Stomach (tissue), 9 donors: ENCODE results near the gene ABCA7. TPM values are rescaled to one million over a fixed set of nuclear protein-coding genes. Genes with fewer than 3 reads are reported as not detected.

Experiments used
- DNase-seq, 2 donors: peaks; one replicate each; pipeline versions ENCODE4 v3.0.0 to v3.0.0-alpha.2; 2013 to 2019
- H3K27ac ChIP-seq, 5 donors: fragments of 200-600 bp in 4 of 5; sonication (generic) in 4 of 5; one replicate each; pipeline ENCODE4 v1.5.1; 2013 to 2019; ENCODE audit warnings: mild to moderate bottlenecking in 1 of 5, moderate library complexity in 1 of 5
- H3K27me3 ChIP-seq, 3 donors: fragments of 200-600 bp; sonication (generic); one replicate each; pipeline ENCODE4 v1.5.1; 2017 to 2019; ENCODE audit warnings: mixed run types in 1 of 3
- H3K36me3 ChIP-seq, 4 donors: fragments of 200-600 bp; sonication (generic); 1 replicate in 3 of 4; 2 replicates in 1 of 4; pipeline ENCODE4 v1.5.1; 2016 to 2019
- H3K4me1 ChIP-seq, 4 donors: fragments of 200-600 bp; sonication (generic); one replicate each; pipeline ENCODE4 v1.5.1; 2016 to 2019
- H3K4me3 ChIP-seq, 4 donors: fragments of 200-600 bp; sonication (generic) in 3 of 4; one replicate each; pipeline ENCODE4 v1.5.1; 2016 to 2019; ENCODE audit warnings: mild to moderate bottlenecking in 1 of 4
- H3K9me3 ChIP-seq, 4 donors: fragments of 200-600 bp; sonication (generic); one replicate each; pipeline ENCODE4 v1.5.1; 2016 to 2019
- EP300 ChIP-seq: sonication (generic); formaldehyde crosslinking; IDR thresholded peaks from one replicate; pipeline ENCODE4 v1.6.1; 2017; ENCODE audit warnings: antibody characterized with exemption
- POLR2A ChIP-seq, 4 donors: fragments of 450-650 bp; IDR thresholded peaks; one replicate each; pipeline ENCODE4 v1.6.1; 2016; ENCODE audit warnings: antibody characterized with exemption in 4 of 4, control low read depth in 2 of 4, mild to moderate bottlenecking in 1 of 4, moderate library complexity in 1 of 4
- POLR2AphosphoS5 ChIP-seq, 3 donors: sonication (generic); formaldehyde crosslinking; IDR thresholded peaks; one replicate each; pipeline ENCODE4 v1.6.1; 2016; ENCODE audit warnings: antibody characterized with exemption in 3 of 3
- WGBS, 5 donors: extraction: QIAGEN DNeasy Blood & Tissue Kit in 3 of 5; methylation state at CpG; one replicate each; pipeline versions ENCODE4 v1.1.5 to v1.1.7; 2013 to 2018; 5-methylcytosine and 5-hydroxymethylcytosine counted together
- intact Hi-C: fragments of 100-400 bp; cut with DNase I; formaldehyde crosslinking; loops from one replicate; pipeline ENCODE4 v1.15.1; 2023; ENCODE audit warnings: low total_unique reads
- polyA plus RNA-seq, 3 donors: library from polyadenylated mRNA; stranded (reverse); fragments of 200-250 nt; gene quantifications; one replicate each; pipeline ENCODE4 v1.2.3, GENCODE V29; 2013
- total RNA-seq, 5 donors: library from RNA; depleted of rRNA; stranded (reverse); fragments of >200 nt; gene quantifications; one replicate each; pipeline versions ENCODE4 v1.1.0 to v1.2.3, GENCODE V29; 2014 to 2016
- TF ChIP-seq, protein P1 (sequence below), 7 experiments: fragments of 450-650 bp in 4 of 7; fragments of 200-600 bp in 3 of 7; sonication (generic) in 3 of 7; IDR thresholded peaks; one replicate each; pipeline ENCODE4 v1.5.1; 2016 to 2019; ENCODE audit warnings: antibody characterized with exemption in 7 of 7, control low read depth in 2 of 7, mild to moderate bottlenecking in 1 of 7
- donor health status: healthy with polysubstance abuse.
- donor health status: Bipolar disorder and iron deficiency.
- donor health status: healthy.

Gene ABCA7
- total and polyA plus RNA-seq, 8 donors = 5.1 to 144 (median 34.7) TPM

DNA sequence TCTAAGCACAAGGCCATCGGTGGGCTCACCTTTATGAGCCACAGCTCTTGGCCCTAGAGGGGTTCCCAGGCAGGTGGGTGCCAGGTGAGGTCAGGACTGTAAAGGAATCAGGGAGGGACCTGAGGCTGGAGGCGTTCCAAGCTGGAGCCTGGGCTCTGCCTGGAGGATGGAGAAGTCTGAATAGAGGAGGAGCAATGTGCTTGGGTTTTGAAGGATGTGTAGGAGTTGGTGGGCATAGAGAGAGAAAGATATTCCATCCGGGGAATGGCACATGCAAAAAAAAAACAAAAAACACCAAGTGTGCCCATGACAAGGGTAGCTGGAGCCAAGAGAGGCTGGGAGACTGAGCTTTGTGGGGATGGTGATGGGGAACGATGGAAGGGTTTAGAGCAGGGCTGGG, 37.3 kb upstream of the ABCA7 start:
- Histone ChIP-seq H3K27me3 (peaks cover 19 to 71% (median 57%) of the 10 kb centered on the region in 3 donors), H3K36me3 (no peaks in the 10 kb centered on the region), H3K4me3 (no peak overlapping the region), H3K27ac (no peak overlapping the region), H3K4me1 (peaks cover 9 to 21% (median 19%) of the 10 kb centered on the region in 4 donors), H3K9me3 (no peaks in the 10 kb centered on the region)
- intact Hi-C loops = no loop called here
- DNase-seq = no peak
- WGBS, 5 donors = 65 to 81% (median 71%) methylated on average over 4 of the region's 4 CpGs
- TF ChIP-seq POLR2AphosphoS5 (IDR thresholded peaks at IDR 0.05) (no peak), EP300 (no peak), POLR2A (IDR thresholded peaks at IDR 0.05) (no peak)
- TF ChIP-seq, protein P1, sequence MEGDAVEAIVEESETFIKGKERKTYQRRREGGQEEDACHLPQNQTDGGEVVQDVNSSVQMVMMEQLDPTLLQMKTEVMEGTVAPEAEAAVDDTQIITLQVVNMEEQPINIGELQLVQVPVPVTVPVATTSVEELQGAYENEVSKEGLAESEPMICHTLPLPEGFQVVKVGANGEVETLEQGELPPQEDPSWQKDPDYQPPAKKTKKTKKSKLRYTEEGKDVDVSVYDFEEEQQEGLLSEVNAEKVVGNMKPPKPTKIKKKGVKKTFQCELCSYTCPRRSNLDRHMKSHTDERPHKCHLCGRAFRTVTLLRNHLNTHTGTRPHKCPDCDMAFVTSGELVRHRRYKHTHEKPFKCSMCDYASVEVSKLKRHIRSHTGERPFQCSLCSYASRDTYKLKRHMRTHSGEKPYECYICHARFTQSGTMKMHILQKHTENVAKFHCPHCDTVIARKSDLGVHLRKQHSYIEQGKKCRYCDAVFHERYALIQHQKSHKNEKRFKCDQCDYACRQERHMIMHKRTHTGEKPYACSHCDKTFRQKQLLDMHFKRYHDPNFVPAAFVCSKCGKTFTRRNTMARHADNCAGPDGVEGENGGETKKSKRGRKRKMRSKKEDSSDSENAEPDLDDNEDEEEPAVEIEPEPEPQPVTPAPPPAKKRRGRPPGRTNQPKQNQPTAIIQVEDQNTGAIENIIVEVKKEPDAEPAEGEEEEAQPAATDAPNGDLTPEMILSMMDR (IDR thresholded peaks at IDR 0.05) = no peak

DNA sequence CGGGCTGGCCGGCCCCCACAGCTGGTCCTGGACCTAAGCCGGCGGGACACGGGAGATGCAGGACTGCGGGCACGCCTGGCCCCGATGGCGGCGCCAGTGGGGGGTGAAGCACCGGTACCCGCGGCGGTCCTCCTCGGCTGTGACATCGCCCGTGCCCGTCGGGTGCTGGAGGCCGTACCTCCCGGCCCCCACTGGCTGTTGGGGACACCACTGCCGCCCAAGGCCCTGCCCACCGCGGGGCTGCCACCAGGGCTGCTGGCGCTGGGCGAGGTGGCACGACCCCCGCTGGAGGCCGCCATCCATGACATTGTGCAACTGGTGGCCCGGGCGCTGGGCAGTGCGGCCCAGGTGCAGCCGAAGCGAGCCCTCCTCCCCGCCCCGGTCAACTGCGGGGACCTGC, 36.6 kb upstream of the ABCA7 start:
- H3K27me3 ChIP-seq = peaks cover 19 to 64% (median 51%) of the 10 kb centered on the region in 3 donors
- 84 to 91% (median 86%) methylated on average over 5 to 37 of the region's 37 CpGs for WGBS, 5 donors

DNA sequence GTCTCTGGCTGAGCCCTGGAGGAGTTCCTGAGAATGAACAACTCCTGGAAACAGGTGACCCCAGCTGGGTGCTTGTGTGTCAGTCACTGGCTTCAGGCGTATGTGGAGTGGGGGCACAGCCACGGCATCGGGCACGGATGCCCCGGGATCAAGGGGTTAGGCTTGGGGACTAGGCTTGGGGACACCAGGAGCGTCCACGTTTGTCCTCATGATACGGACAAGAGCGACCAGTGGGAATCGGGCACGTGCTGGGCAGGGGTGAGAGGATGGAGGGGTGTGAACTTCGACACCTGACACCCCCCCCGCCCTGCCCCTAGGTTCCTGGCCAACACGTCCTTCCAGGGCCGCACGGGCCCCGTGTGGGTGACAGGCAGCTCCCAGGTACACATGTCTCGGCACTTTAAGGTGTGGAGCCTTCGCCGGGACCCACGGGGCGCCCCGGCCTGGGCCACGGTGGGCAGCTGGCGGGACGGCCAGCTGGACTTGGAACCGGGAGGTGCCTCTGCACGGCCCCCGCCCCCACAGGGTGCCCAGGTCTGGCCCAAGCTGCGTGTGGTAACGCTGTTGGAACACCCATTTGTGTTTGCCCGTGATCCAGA, 35.6 kb upstream of the ABCA7 start:
- no peak overlapping the region for H3K4me3 ChIP-seq
- 64 to 74% (median 70%) methylated on average over 12 to 32 of the region's 32 CpGs for WGBS, 5 donors
- peaks cover 0 to 13% (median 9%) of the 10 kb centered on the region in 4 donors for H3K36me3 ChIP-seq
- no peak for TF ChIP-seq EP300
- no peak for TF ChIP-seq POLR2A (IDR thresholded peaks at IDR 0.05)
- TF ChIP-seq, protein P1 (IDR thresholded peaks at IDR 0.05) = no peak
- TF ChIP-seq POLR2AphosphoS5 (IDR thresholded peaks at IDR 0.05) = no peak
- H3K4me1 ChIP-seq = peaks cover 9 to 21% (median 19%) of the 10 kb centered on the region in 4 donors
- intact Hi-C loops = no loop called here
- H3K9me3 ChIP-seq = no peaks in the 10 kb centered on the region
- no peak overlapping the region for H3K27ac ChIP-seq
- H3K27me3 ChIP-seq = peaks cover 12 to 54% (median 40%) of the 10 kb centered on the region in 3 donors
- no peak for DNase-seq

More for the DNA sequence above, 36.6 kb upstream of the ABCA7 start:
- no peak overlapping the region for H3K27ac ChIP-seq
- H3K9me3 ChIP-seq = no peaks in the 10 kb centered on the region
- H3K4me1 ChIP-seq = peaks cover 9 to 21% (median 19%) of the 10 kb centered on the region in 4 donors
- TF ChIP-seq, protein P1 (IDR thresholded peaks at IDR 0.05) = no peak
- TF ChIP-seq POLR2AphosphoS5 (IDR thresholded peaks at IDR 0.05) (no peak), POLR2A (IDR thresholded peaks at IDR 0.05) (no peak), EP300 (no peak)
- H3K4me3 ChIP-seq = no peak overlapping the region
- H3K36me3 ChIP-seq = peaks cover 0 to 3% (median 0%) of the 10 kb centered on the region in 4 donors
- intact Hi-C loops = no loop called here
- DNase-seq = no peak

DNA sequence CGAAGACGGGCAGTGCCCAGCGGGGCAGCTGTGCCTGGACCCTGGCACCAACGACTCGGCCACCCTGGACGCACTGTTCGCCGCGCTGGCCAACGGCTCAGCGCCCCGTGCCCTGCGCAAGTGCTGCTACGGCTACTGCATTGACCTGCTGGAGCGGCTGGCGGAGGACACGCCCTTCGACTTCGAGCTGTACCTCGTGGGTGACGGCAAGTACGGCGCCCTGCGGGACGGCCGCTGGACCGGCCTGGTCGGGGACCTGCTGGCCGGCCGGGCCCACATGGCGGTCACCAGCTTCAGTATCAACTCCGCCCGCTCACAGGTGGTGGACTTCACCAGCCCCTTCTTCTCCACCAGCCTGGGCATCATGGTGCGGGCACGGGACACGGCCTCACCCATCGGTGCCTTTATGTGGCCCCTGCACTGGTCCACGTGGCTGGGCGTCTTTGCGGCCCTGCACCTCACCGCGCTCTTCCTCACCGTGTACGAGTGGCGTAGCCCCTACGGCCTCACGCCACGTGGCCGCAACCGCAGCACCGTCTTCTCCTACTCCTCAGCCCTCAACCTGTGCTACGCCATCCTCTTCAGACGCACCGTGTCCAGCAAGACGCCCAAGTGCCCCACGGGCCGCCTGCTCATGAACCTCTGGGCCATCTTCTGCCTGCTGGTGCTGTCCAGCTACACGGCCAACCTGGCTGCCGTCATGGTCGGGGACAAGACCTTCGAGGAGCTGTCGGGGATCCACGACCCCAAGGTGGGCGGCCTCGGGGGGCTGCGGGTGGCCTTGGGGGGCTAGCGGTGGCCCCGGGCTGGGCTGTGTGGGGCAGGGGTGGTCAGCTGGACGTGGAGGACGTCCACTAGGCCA, 34.9 kb upstream of the ABCA7 start:
- no peak overlapping the region for H3K27ac ChIP-seq
- no peak overlapping the region for H3K4me3 ChIP-seq
- H3K4me1 ChIP-seq = peaks cover 8 to 24% (median 20%) of the 10 kb centered on the region in 4 donors
- DNase-seq = no peak
- TF ChIP-seq, protein P1 (IDR thresholded peaks at IDR 0.05) = no peak
- TF ChIP-seq POLR2AphosphoS5 (IDR thresholded peaks at IDR 0.05) (no peak), POLR2A (IDR thresholded peaks at IDR 0.05) (no peak), EP300 (no peak)
- H3K36me3 ChIP-seq = peaks cover 5 to 20% (median 16%) of the 10 kb centered on the region in 4 donors
- no peaks in the 10 kb centered on the region for H3K9me3 ChIP-seq
- H3K27me3 ChIP-seq = peaks cover 8 to 47% (median 33%) of the 10 kb centered on the region in 3 donors
- intact Hi-C loops = no loop called here
- 86 to 91% (median 89%) methylated on average over 61 to 70 of the region's 70 CpGs for WGBS, 5 donors
